Left lung (tissue), 10 donors: ENCODE results near the gene IL18R1. TPM values are rescaled to one million over a fixed set of nuclear protein-coding genes. Genes with fewer than 3 reads are reported as not detected.

Source experiments
- ATAC-seq: fragments of 200-7000 bp; cut with Tn5 transposase; one replicate; pipeline ENCODE4 v1.9.1; 2020; ENCODE audit warnings: moderate library complexity
- DNase-seq, 4 donors: peaks; one replicate each; pipeline ENCODE4 v3.0.0-alpha.2; 2013 to 2020
- H3K27ac ChIP-seq, 2 donors: fragments of 200-600 bp; sonication (generic) in 1 of 2; one replicate each; pipeline versions ENCODE4 v1.5.0 to v1.8.0; 2020 to 2021
- H3K27me3 ChIP-seq, 2 donors: fragments of 200-600 bp; sonication (generic) in 1 of 2; one replicate each; pipeline versions ENCODE4 v1.5.0 to v1.8.0; 2020 to 2021
- H3K36me3 ChIP-seq, 2 donors: fragments of 200-600 bp; sonication (generic) in 1 of 2; one replicate each; pipeline versions ENCODE4 v1.5.0 to v1.8.0; 2020 to 2021
- H3K4me1 ChIP-seq, 2 donors: fragments of 200-600 bp; one replicate each; pipeline ENCODE4 v1.8.0; 2021
- H3K4me3 ChIP-seq, 2 donors: fragments of 200-600 bp; sonication (generic) in 1 of 2; one replicate each; pipeline versions ENCODE4 v1.5.0 to v1.8.0; 2020 to 2021; ENCODE audit warnings: mild to moderate bottlenecking in 1 of 2
- H3K9me3 ChIP-seq, 2 donors: fragments of 200-600 bp; sonication (generic) in 1 of 2; one replicate each; pipeline versions ENCODE4 v1.5.0 to v1.8.0; 2020 to 2021
- intact Hi-C, 2 donors: fragments of 100-400 bp; cut with DNase I; formaldehyde crosslinking; loops; one replicate each; pipeline versions ENCODE4 v1.11.2 to v1.14.2; 2022
- polyA plus RNA-seq, 6 donors: library from polyadenylated mRNA; unstranded; fragments of 120-200 nt; gene quantifications; one replicate each; pipeline ENCODE4 v1.2.1, GENCODE V29; 2013; ENCODE audit not compliant: insufficient read length in 6 of 6
- total RNA-seq, 2 donors: library from RNA; stranded (reverse); fragmentation: NEBNext Ultra II Directional; extraction: Animal tissue kit (Norgen Biotek cat#: 25700); gene quantifications; one replicate each; pipeline ENCODE4 v1.2.1, GENCODE V29; 2021
- TF ChIP-seq, protein P1 (sequence below), 2 donors: fragments of 200-600 bp; sonication (generic) in 1 of 2; IDR thresholded peaks; one replicate each; pipeline versions ENCODE4 v1.5.0 to v1.8.0; 2021; ENCODE audit warnings: antibody characterized with exemption in 2 of 2
- donor health status: DM: no; HTN: yes; CAD: no.
- donor health status: DM: no; HTN: no; CAD: no.

The IL18R1 gene
- total and polyA plus RNA-seq, 8 donors, result 2.2 to 35.6 (median 4.0) TPM

DNA sequence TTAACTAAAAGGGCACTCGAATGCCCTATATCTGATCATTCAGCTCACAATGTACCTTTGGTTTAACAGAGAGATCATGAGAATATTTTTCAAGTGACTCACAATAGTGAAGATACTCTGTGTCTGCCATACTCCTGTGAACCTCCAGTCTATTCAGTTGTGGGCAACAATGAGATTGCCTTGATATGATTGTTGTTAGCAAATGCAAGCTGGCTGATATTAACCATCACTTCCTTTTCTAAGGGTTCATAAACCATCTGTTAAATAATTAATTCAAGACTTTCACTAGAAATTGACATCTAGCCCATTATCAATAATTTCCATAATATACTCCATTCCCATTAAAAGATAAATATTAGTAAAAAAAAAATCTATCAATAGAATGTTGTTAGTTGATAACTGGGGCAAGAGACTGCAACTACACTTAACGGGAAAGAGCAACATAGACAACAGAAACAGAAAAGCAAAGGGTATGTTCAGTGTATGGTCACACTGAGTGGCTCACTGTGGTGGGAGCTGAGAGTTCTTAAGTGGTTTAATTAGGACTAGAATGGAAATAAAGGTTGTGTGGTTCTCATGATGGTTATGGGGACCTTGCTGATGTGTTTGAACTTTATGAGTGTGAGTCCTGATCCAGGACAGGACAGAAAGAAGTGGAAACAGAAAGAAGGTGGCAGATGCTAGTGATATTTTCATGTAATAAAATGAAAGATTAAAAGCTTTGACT is 79.2 kb downstream of the IL18R1 start:
- DNase-seq (no peak), ATAC-seq (no peak)
- no peaks in the 10 kb centered on the region for H3K36me3 ChIP-seq
- no peak overlapping the region for H3K4me3 ChIP-seq
- H3K27ac ChIP-seq, result no peak overlapping the region
- H3K27me3 ChIP-seq, result no peaks in the 10 kb centered on the region
- H3K4me1 ChIP-seq, result peaks cover 0 to 21% of the 10 kb centered on the region in 2 donors
- intact Hi-C loops, result loop anchor here in 1 of 2 donors (10.0 kb wide), 1 partner anchor 420 kb away; no protein-coding TSS in a partner anchor
- H3K9me3 ChIP-seq, result no peaks in the 10 kb centered on the region
- TF ChIP-seq, protein P1, sequence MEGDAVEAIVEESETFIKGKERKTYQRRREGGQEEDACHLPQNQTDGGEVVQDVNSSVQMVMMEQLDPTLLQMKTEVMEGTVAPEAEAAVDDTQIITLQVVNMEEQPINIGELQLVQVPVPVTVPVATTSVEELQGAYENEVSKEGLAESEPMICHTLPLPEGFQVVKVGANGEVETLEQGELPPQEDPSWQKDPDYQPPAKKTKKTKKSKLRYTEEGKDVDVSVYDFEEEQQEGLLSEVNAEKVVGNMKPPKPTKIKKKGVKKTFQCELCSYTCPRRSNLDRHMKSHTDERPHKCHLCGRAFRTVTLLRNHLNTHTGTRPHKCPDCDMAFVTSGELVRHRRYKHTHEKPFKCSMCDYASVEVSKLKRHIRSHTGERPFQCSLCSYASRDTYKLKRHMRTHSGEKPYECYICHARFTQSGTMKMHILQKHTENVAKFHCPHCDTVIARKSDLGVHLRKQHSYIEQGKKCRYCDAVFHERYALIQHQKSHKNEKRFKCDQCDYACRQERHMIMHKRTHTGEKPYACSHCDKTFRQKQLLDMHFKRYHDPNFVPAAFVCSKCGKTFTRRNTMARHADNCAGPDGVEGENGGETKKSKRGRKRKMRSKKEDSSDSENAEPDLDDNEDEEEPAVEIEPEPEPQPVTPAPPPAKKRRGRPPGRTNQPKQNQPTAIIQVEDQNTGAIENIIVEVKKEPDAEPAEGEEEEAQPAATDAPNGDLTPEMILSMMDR (IDR thresholded peaks at IDR 0.05), result no peak

DNA sequence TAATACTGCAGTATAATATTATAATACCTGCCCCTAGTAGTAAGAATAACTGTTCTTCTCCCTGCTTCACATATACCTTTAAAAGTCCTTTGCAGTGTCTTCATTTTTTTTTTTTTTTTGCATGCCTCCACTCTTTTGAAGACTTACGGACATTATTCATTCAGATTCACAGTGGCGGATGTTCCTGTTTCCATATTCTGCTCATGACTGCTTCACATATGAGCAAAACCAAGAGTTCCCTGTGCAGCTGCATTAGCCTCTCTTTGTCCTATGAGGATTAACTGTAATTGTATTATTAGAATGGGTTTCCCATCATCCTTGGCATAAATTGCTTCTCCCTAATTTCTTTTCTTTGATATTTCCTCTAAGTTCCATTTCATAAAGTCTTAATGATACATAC is 80.1 kb downstream of the IL18R1 start:
- ATAC-seq (no peak), DNase-seq (no peak)
- H3K27ac ChIP-seq, result peak overlapping the region in 1 of 2 donors; percentile 42
- no peak overlapping the region for H3K4me3 ChIP-seq
- no peaks in the 10 kb centered on the region for H3K9me3 ChIP-seq
- intact Hi-C loops, result loop anchor here in 1 of 2 donors (10.0 kb wide), 1 partner anchor 421 kb away; no protein-coding TSS in a partner anchor
- TF ChIP-seq, protein P1 (IDR thresholded peaks at IDR 0.05), result no peak
- H3K36me3 ChIP-seq, result no peaks in the 10 kb centered on the region
- H3K27me3 ChIP-seq, result no peaks in the 10 kb centered on the region
- H3K4me1 ChIP-seq, result peaks cover 0 to 21% of the 10 kb centered on the region in 2 donors

- TF ChIP-seq, protein P1 (IDR thresholded peaks at IDR 0.05), result no peak
- peak overlapping the region in 1 of 2 donors; percentile 42 for H3K27ac ChIP-seq
- H3K4me3 ChIP-seq, result no peak overlapping the region
- ATAC-seq, result peak; percentile 12
- DNase-seq, result peak in 1 of 4 donors; percentile 17
- no peaks in the 10 kb centered on the region for H3K36me3 ChIP-seq
- H3K9me3 ChIP-seq, result no peaks in the 10 kb centered on the region
- H3K27me3 ChIP-seq, result no peaks in the 10 kb centered on the region
- peaks cover 0 to 21% of the 10 kb centered on the region in 2 donors for H3K4me1 ChIP-seq
- intact Hi-C loops, result loop anchor here in 1 of 2 donors (10.0 kb wide), 1 partner anchor 422 kb away; no protein-coding TSS in a partner anchor
These were observed 80.7 kb downstream of the IL18R1 start for GRCh38 chr2:102436323-102436722.

- H3K36me3 ChIP-seq, result no peaks in the 10 kb centered on the region
- intact Hi-C loops, result loop anchor here in 1 of 2 donors (10.0 kb wide), 1 partner anchor 422 kb away; no protein-coding TSS in a partner anchor
- peak overlapping the region in 1 of 2 donors; percentile 42 for H3K27ac ChIP-seq
- H3K4me1 ChIP-seq, result peaks cover 0 to 21% of the 10 kb centered on the region in 2 donors
- no peaks in the 10 kb centered on the region for H3K27me3 ChIP-seq
- TF ChIP-seq, protein P1 (IDR thresholded peaks at IDR 0.05), result no peak
- DNase-seq (no peak), ATAC-seq (no peak)
- no peak overlapping the region for H3K4me3 ChIP-seq
- no peaks in the 10 kb centered on the region for H3K9me3 ChIP-seq
These were observed 81.5 kb downstream of the IL18R1 start for GRCh38 chr2:102437122-102437521.

- DNase-seq (no peak), ATAC-seq (no peak)
- TF ChIP-seq, protein P1 (IDR thresholded peaks at IDR 0.05), result no peak
- Histone ChIP-seq H3K36me3 (no peaks in the 10 kb centered on the region), H3K9me3 (no peaks in the 10 kb centered on the region), H3K27ac (no peak overlapping the region), H3K4me3 (no peak overlapping the region), H3K4me1 (peaks cover 0 to 27% of the 10 kb centered on the region in 2 donors), H3K27me3 (no peaks in the 10 kb centered on the region)
- intact Hi-C loops, result loop anchor here in 1 of 2 donors (10.0 kb wide), 1 partner anchor 423 kb away; no protein-coding TSS in a partner anchor
These were observed 82.5 kb downstream of the IL18R1 start for GRCh38 chr2:102438111-102438510.
